ES-I3 (cell line): Measurements from ENCODE around the gene TSEN15.

Experiments used
- H3K36me3 ChIP-seq: 2 replicates; pipeline ENCODE4 v1.6.1; 2013; ENCODE audit warnings: mild to moderate bottlenecking, low read length, control low read depth, moderate library complexity; ENCODE audit not compliant: insufficient read depth
- H3K4me1 ChIP-seq: 2 replicates; pipeline ENCODE4 v1.6.1; 2013; ENCODE audit warnings: mild to moderate bottlenecking, control low read depth, low read length; ENCODE audit not compliant: insufficient read depth
- H3K9ac ChIP-seq: 2 replicates; pipeline ENCODE4 v1.6.1; 2013; ENCODE audit warnings: low read depth, mild to moderate bottlenecking, low read length, moderate library complexity
- H3K9me3 ChIP-seq: 2 replicates; pipeline ENCODE4 v1.6.1; 2013; ENCODE audit warnings: mild to moderate bottlenecking, low read length, moderate library complexity; ENCODE audit not compliant: control insufficient read depth, insufficient read depth

TSEN15 gene

DNA sequence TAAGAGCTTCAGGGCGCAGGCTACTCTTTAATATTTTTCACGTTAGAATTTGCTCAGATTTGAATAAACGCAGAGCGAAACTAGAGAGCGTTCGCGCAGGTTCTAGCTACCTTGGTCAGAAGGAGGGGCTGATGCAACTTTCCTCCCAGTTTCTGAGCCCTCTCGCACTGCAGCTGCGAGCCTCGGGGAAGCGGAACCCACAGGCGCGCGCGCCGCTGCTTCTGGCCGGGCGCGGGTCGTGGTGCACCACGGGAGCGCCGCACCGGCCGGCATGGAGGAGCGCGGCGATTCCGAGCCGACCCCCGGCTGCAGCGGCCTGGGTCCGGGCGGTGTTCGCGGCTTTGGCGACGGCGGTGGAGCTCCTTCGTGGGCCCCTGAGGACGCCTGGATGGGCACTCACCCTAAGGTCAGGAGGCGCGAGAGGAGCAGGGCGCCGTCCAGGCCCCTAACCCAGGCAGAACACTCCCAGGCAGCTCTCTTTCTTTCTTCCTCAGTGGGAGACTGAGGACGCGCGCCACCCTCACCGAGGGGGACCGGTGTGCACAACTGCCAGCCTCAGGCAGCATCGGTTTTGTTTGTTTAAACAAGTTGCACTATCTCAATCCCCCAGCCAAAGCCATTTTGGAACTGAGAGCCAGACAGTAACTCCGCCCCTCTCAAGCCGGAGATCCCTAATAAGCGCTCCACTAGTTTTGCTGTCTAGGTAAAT, at the start of gene TSEN15:
TSS of gene TSEN15 (plus strand) at position 246 of the 709 bp plus-strand sequence. CDS start at position 272, 26 bp downstream.
- peak within 1 kb of the TSS; percentile 80 for H3K9ac ChIP-seq
- no peaks in the 10 kb centered on the region; the same call in 1 of the 2 replicates for H3K9me3 ChIP-seq
- H3K36me3 ChIP-seq, result no peaks in the 10 kb centered on the region
- H3K4me1 ChIP-seq, result peaks cover 40% of the 10 kb centered on the region

DNA sequence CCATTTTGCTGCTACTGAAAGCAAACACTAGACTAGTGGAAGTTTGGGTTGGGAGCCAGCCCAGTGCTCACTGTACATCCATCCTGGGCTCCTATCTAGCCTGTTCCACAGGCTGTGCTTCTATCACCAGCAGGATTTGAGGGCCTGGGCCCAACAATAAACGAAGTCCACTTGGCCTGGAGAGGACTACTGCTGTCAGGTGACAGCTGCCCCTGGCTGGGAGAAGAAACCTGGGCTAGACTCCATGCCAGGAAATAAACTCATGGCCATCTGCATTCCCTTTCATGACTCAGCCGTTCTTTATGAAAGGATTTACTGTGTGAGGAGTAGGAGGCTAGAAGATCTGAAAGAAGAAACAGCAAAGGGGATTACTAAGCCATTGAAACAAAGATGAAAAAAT, 49.5 kb upstream of the TSEN15 start:
- H3K36me3 ChIP-seq, result no peaks in the 10 kb centered on the region
- H3K4me1 ChIP-seq, result peaks cover 9% of the 10 kb centered on the region; the same call in 1 of the 2 replicates
- H3K9me3 ChIP-seq, result no peaks in the 10 kb centered on the region
- no peak overlapping the region for H3K9ac ChIP-seq

DNA sequence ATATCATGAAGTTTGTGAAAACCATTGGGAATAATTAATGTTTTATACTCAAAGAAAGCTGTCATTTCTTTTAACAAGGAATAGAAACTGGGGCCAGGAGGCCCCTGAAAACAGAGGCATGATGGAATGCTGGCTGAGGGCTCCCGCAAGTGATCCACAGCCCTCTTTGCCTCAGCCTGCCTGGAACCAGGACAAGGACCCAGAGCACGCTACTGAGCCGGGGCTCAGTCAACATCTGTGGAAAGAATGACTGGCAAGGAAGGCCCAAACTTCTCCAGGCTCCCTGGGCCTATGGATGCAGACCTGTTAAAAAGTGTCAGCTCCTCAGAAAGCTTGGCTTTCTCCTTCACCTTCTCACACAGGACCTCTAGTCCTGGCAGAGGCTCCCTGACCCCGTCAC, 46.6 kb upstream of the TSEN15 start:
- peaks cover 9% of the 10 kb centered on the region; the same call in 1 of the 2 replicates for H3K4me1 ChIP-seq
- H3K9ac ChIP-seq, result no peak overlapping the region
- no peaks in the 10 kb centered on the region for H3K36me3 ChIP-seq
- H3K9me3 ChIP-seq, result no peaks in the 10 kb centered on the region

DNA sequence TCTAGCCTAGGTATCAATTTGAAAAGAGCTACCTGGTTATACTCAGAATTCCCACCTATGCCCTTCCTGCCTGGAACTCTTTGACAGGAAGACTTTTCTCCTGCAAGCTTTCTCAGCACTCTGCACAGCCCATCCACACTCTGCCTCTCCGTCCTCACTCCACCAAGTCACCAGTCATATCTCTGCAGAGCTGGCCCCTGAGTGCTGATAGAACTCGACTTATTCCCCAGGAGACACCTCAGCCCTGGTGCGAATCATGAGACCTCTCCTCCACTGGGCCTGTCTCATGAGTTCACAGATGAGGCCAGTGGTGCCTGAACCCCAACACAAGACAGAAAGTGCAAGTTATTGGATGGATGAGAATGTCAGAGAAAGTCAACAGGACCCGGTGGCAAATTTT, 46.0 kb upstream of the TSEN15 start:
- Histone ChIP-seq H3K9ac (no peak overlapping the region), H3K4me1 (peaks cover 9% of the 10 kb centered on the region; the same call in 1 of the 2 replicates), H3K9me3 (no peaks in the 10 kb centered on the region), H3K36me3 (no peaks in the 10 kb centered on the region)

DNA sequence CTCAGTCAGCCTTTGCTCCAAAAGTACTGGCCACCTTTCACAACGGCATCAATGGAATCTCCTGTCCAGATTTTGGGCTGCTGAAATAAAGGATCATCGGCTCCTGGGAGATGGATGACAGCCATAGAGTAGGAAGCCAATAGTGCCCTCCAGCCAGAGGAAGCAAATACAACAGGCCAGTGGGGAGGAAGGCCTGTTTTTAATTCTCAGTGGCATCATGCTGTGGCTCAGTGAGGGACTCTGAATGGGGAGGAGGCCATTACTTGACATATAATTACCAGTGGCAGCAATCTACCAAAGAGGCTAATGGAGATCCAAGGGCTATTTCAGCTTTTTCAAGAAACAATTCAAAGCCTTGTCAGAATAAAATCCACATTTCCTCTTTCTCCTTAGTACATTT, 40.7 kb upstream of the TSEN15 start:
- Histone ChIP-seq H3K36me3 (no peaks in the 10 kb centered on the region; the same call in 1 of the 2 replicates), H3K9me3 (no peaks in the 10 kb centered on the region), H3K4me1 (0 out of 2 replicates have a peak, but pooled peaks cover 3% of the 10 kb centered on the region), H3K9ac (no peak overlapping the region)

- H3K36me3 ChIP-seq, result no peaks in the 10 kb centered on the region; the same call in 1 of the 2 replicates
- 0 out of 2 replicates have a peak, but pooled peaks cover 3% of the 10 kb centered on the region for H3K4me1 ChIP-seq
- H3K9me3 ChIP-seq, result no peaks in the 10 kb centered on the region
- no peak overlapping the region for H3K9ac ChIP-seq
These were observed 39.3 kb upstream of the TSEN15 start for GRCh38 chr1:184012187-184012586.

DNA sequence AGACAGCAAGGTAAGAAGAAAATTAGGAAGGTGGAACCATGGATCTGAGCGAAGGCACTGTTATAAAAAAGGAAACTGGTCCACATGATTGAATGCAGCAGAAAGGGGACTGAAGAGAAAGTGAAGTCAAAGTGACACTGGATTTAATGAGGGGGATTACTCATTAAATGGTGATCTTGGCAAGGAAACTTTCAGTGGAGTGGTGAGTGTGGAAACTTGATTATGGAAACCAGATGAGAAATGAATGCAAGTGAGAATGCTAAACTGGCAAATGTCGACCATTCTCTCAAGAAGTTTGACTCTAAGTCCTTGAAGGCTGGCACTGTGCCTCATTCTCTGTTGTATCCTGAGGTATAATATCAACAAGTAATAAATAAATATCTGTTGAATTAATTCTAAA, 37.3 kb upstream of the TSEN15 start:
- Histone ChIP-seq H3K9ac (no peak overlapping the region), H3K9me3 (no peaks in the 10 kb centered on the region), H3K4me1 (0 out of 2 replicates have a peak, but pooled peaks cover 3% of the 10 kb centered on the region), H3K36me3 (no peaks in the 10 kb centered on the region; the same call in 1 of the 2 replicates)

- Histone ChIP-seq H3K9ac (no peak overlapping the region), H3K4me1 (no peaks in the 10 kb centered on the region), H3K9me3 (no peaks in the 10 kb centered on the region), H3K36me3 (no peaks in the 10 kb centered on the region; the same call in 1 of the 2 replicates)
These were observed 35.4 kb upstream of the TSEN15 start for GRCh38 chr1:184016169-184016568.

- Histone ChIP-seq H3K4me1 (no peaks in the 10 kb centered on the region), H3K9ac (no peak overlapping the region), H3K36me3 (no peaks in the 10 kb centered on the region; the same call in 1 of the 2 replicates), H3K9me3 (no peaks in the 10 kb centered on the region)
These were observed 34.2 kb upstream of the TSEN15 start for GRCh38 chr1:184017306-184017705.

GRCh38 chr1:184018622-184019021, 32.9 kb upstream of the TSEN15 start:
- Histone ChIP-seq H3K9me3 (no peaks in the 10 kb centered on the region), H3K9ac (no peak overlapping the region), H3K4me1 (peaks cover 4% of the 10 kb centered on the region; the same call in 1 of the 2 replicates), H3K36me3 (no peaks in the 10 kb centered on the region)

GRCh38 chr1:184019069-184019468, 32.5 kb upstream of the TSEN15 start:
- Histone ChIP-seq H3K36me3 (no peaks in the 10 kb centered on the region), H3K9me3 (no peaks in the 10 kb centered on the region), H3K4me1 (peaks cover 4% of the 10 kb centered on the region; the same call in 1 of the 2 replicates), H3K9ac (no peak overlapping the region)

DNA sequence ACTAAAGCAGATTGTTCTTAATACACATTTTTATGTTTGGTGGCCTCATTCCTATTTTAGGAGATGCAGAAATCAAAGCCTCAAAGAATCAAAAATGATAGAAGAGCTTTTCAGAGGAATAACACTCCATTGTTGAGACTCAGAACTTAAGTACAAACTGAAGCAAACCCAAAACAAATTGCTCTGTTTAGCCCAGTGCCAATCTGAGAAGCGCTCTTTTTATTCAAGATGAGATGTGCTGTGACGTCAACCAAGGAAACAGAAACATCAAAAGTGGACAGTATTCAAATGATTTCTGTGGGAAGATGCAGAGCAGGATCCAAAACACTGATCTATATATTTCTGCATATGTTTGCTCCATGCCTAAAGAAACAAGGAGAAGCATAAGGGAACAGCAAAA, 32.0 kb upstream of the TSEN15 start:
- H3K9me3 ChIP-seq, result no peaks in the 10 kb centered on the region
- peaks cover 4% of the 10 kb centered on the region; the same call in 1 of the 2 replicates for H3K4me1 ChIP-seq
- no peaks in the 10 kb centered on the region for H3K36me3 ChIP-seq
- H3K9ac ChIP-seq, result no peak overlapping the region

DNA sequence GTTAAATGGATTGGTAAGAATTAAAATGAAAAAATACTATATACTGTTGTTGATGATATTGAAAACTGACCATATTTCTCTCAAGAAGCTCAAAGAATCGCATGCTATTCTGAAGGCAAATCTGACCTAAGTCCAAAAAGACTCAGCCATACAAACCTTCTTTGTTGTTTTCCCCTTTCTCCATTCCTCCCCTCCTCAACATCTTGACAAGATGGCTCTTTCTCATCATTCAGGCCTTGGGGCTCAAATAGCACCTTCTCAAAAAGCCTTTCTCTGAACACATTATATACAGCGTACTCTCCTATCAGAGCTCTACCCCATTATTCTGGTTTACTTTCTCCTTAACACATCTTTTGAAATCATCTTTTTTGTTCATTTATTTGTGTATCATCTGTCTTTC, 31.2 kb upstream of the TSEN15 start:
- Histone ChIP-seq H3K4me1 (peaks cover 5% of the 10 kb centered on the region), H3K36me3 (no peaks in the 10 kb centered on the region), H3K9me3 (no peaks in the 10 kb centered on the region), H3K9ac (no peak overlapping the region)

DNA sequence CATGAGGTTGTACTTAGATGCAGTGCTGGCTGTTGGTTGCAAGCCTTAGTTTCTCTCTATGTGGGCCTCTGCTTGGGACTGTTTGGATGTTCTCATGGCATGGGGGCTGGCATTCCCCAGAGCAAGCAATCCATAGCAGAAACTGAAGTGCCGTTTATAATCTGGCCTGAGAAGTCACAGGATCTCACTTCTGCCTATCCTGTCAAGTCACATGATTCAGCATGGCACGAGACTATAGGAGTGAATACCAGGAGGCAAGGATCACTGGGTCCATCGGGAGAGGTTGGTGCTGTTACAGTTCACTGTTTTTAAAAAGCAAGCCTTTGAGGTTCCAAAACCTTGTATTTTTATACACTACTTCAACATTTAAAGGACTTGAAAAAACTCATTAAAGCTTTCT, 30.7 kb upstream of the TSEN15 start:
- H3K9me3 ChIP-seq, result no peaks in the 10 kb centered on the region
- H3K4me1 ChIP-seq, result peaks cover 10% of the 10 kb centered on the region
- no peak overlapping the region for H3K9ac ChIP-seq
- no peaks in the 10 kb centered on the region for H3K36me3 ChIP-seq

DNA sequence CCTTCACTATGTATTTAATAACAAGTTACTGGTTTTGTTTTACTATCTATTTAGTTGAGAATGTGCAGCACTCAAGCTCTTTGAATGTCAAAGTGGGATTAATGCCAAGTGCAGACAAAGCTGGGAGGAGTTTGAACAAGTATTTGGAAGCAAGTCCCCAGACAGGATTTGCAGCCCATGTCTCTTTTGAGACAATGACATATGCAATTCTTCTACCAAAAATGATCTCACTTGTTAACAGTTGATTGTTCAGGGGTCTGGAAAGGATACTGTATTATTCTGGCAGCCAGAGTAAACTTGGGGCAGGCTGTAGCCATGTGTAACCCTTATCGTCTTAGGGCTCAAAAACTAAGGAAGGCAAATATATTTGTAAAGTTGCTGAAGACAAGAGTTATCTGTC, 29.8 kb upstream of the TSEN15 start:
- peaks cover 10% of the 10 kb centered on the region for H3K4me1 ChIP-seq
- H3K9me3 ChIP-seq, result no peaks in the 10 kb centered on the region
- no peaks in the 10 kb centered on the region for H3K36me3 ChIP-seq
- no peak overlapping the region for H3K9ac ChIP-seq
